ENCODE results near the gene TPST1. TPM values are rescaled to one million over a fixed set of nuclear protein-coding genes. Genes with fewer than 3 reads are reported as not detected.

Gene TPST1
- polyA plus RNA-seq, 1 donor (not counting 4 experiments of a cell fraction or from before 2014, with no cell fraction given) = 48.5 TPM

DNA sequence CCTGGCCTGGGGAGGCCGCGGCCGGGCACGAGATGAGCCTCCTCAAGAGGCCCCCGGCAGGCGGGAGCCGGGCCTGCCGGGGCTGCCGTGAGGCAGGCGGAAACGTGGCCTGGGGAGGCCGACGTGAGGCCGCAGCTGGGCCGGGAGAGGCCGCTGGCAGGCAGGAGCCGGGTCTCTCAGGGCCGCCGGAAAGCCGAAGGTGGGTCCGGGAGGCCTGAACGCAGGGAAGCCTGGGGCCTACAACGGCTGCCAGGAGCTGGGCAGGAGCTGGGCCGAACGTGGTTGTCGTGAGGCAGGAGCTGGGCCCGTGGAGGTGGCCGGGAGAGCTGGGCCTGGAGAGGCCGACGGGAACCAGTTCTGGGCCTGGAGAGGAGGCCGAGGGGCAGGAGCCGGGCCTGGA lies 171.9 kb downstream of the TPST1 start:
- Histone ChIP-seq H4K20me1 (ENCODE audit: control insufficient read depth, extremely low read depth, insufficient read depth, low read length) (no peaks in the 10 kb centered on the region), H3K27ac (ENCODE audit: control insufficient read depth, insufficient read depth, low read length) (no peak overlapping the region), H3K27me3 (ENCODE audit: control insufficient read depth, extremely low read depth, insufficient read depth, low read length) (no peaks in the 10 kb centered on the region), H3K4me1 (ENCODE audit: control insufficient read depth, extremely low read depth, insufficient read depth, low read length) (peaks cover 14% of the 10 kb centered on the region), H3K4me2 (ENCODE audit: control insufficient read depth, extremely low read depth, insufficient read depth, low read depth, low read length) (no peak overlapping the region), H3K9ac (ENCODE audit: control insufficient read depth, extremely low read depth, insufficient read depth, low read length) (no peak overlapping the region), H3K79me2 (ENCODE audit: control insufficient read depth, insufficient read depth, low read length) (no peaks in the 10 kb centered on the region), H3K9me1 (ENCODE audit: control insufficient read depth, extremely low read depth, insufficient read depth, low read length) (no peaks in the 10 kb centered on the region), H3K36me3 (ENCODE audit: control insufficient read depth in 2 of 2, extremely low read depth in 1 of 2, insufficient read depth in 2 of 2, low read length in 2 of 2) (peaks cover 0 to 6% of the 10 kb centered on the region in 2 experiments), H2AFZ (ENCODE audit: control insufficient read depth, low read length) (no peak overlapping the region), H3K4me3 (ENCODE audit: control insufficient read depth in 2 of 3, extremely low read depth in 1 of 3, insufficient read depth in 2 of 3, low read depth in 1 of 3, low read length in 3 of 3) (no peak overlapping the region), H3K9me3 (ENCODE audit: control insufficient read depth, low read depth, low read length) (no peaks in the 10 kb centered on the region)
- dilution Hi-C loops (cut with MboI; ENCODE audit: extremely low pct_ligation_motif_present, low sequenced_read_pairs) = no loop called here
- DNase-seq (ENCODE audit: low read depth, low spot score) (no peak), FAIRE-seq (no peak)
- TF ChIP-seq, protein P1, sequence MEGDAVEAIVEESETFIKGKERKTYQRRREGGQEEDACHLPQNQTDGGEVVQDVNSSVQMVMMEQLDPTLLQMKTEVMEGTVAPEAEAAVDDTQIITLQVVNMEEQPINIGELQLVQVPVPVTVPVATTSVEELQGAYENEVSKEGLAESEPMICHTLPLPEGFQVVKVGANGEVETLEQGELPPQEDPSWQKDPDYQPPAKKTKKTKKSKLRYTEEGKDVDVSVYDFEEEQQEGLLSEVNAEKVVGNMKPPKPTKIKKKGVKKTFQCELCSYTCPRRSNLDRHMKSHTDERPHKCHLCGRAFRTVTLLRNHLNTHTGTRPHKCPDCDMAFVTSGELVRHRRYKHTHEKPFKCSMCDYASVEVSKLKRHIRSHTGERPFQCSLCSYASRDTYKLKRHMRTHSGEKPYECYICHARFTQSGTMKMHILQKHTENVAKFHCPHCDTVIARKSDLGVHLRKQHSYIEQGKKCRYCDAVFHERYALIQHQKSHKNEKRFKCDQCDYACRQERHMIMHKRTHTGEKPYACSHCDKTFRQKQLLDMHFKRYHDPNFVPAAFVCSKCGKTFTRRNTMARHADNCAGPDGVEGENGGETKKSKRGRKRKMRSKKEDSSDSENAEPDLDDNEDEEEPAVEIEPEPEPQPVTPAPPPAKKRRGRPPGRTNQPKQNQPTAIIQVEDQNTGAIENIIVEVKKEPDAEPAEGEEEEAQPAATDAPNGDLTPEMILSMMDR (optimal IDR thresholded peaks at IDR 0.05 in 1 of 3, IDR thresholded peaks at IDR 0.05 in 1 of 3, conservative IDR thresholded peaks at IDR 0.05 in 1 of 3; ENCODE audit: extremely low read depth in 1 of 3, insufficient read depth in 2 of 3, low read length in 3 of 3) = no peak
- TF ChIP-seq EZH2 (IDR thresholded peaks at IDR 0.05; ENCODE audit: low read length) = no peak

DNA sequence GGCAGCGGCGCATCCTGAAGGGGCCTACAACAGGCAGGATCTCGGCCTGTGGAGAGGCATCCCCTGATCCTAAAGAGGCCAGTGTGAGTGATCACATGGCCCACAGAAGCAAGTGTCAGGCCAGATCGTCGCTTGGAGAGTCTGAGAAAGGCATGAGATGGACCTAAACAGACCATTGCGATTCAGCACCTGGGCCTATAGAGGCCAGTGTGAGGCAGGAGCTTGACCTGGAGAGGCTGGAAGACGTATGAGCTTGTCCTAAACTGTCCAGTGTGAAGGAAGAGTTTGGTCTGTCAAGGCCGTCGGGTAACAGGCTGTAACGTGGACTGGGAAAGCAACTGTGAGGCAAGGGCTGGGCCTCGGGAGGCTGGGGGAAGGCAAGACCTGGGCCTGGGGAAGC lies 172.6 kb downstream of the TPST1 start:
- no peaks in the 10 kb centered on the region for H3K9me3 ChIP-seq (ENCODE audit: control insufficient read depth, low read depth, low read length)
- H3K27me3 ChIP-seq (ENCODE audit: control insufficient read depth, extremely low read depth, insufficient read depth, low read length) = no peaks in the 10 kb centered on the region
- H2AFZ ChIP-seq (ENCODE audit: control insufficient read depth, low read length) = no peak overlapping the region
- H4K20me1 ChIP-seq (ENCODE audit: control insufficient read depth, extremely low read depth, insufficient read depth, low read length) = no peaks in the 10 kb centered on the region
- no peak overlapping the region for H3K4me3 ChIP-seq (ENCODE audit: control insufficient read depth in 2 of 3, extremely low read depth in 1 of 3, insufficient read depth in 2 of 3, low read depth in 1 of 3, low read length in 3 of 3)
- no peaks in the 10 kb centered on the region for H3K79me2 ChIP-seq (ENCODE audit: control insufficient read depth, insufficient read depth, low read length)
- H3K9me1 ChIP-seq (ENCODE audit: control insufficient read depth, extremely low read depth, insufficient read depth, low read length) = no peaks in the 10 kb centered on the region
- FAIRE-seq = no peak
- H3K4me2 ChIP-seq (ENCODE audit: control insufficient read depth, extremely low read depth, insufficient read depth, low read depth, low read length) = no peak overlapping the region
- no peak overlapping the region for H3K9ac ChIP-seq (ENCODE audit: control insufficient read depth, extremely low read depth, insufficient read depth, low read length)
- H3K27ac ChIP-seq (ENCODE audit: control insufficient read depth, insufficient read depth, low read length) = no peak overlapping the region
- peaks cover 14% of the 10 kb centered on the region for H3K4me1 ChIP-seq (ENCODE audit: control insufficient read depth, extremely low read depth, insufficient read depth, low read length)
- dilution Hi-C loops (cut with MboI; ENCODE audit: extremely low pct_ligation_motif_present, low sequenced_read_pairs) = no loop called here
- no peak for DNase-seq (ENCODE audit: low read depth, low spot score)
- H3K36me3 ChIP-seq (ENCODE audit: control insufficient read depth in 2 of 2, extremely low read depth in 1 of 2, insufficient read depth in 2 of 2, low read length in 2 of 2) = peaks cover 0 to 6% of the 10 kb centered on the region in 2 experiments
- TF ChIP-seq, protein P1 (optimal IDR thresholded peaks at IDR 0.05 in 1 of 3, IDR thresholded peaks at IDR 0.05 in 1 of 3, conservative IDR thresholded peaks at IDR 0.05 in 1 of 3; ENCODE audit: extremely low read depth in 1 of 3, insufficient read depth in 2 of 3, low read length in 3 of 3) = no peak
- TF ChIP-seq EZH2 (IDR thresholded peaks at IDR 0.05; ENCODE audit: low read length) = no peak

Measured in keratinocyte (primary cell).